GM12892 (cell line): ENCODE results near the gene RNF10.

Experiments
- POLR2A ChIP-seq: IDR thresholded peaks from 2 replicates; pipeline ENCODE4 v1.6.1; 2011; ENCODE audit warnings: low read depth, low read length, control low read depth
- TAF1 ChIP-seq: IDR thresholded peaks from 2 replicates; pipeline ENCODE4 v1.6.1; 2011; ENCODE audit warnings: low read depth, mild to moderate bottlenecking, control low read depth, low read length, borderline replicate concordance

GRCh38 chr12:120515496-120515895 is 18.7 kb upstream of the RNF10 start:
- no peak for TF ChIP-seq TAF1
- no peak for TF ChIP-seq POLR2A
